GM12874 (cell line): Measurements from ENCODE around the gene ST8SIA3.

Source experiments
- TF ChIP-seq, protein P1 (sequence below): IDR thresholded peaks from 2 replicates; pipeline ENCODE4 v1.5.1; 2011; ENCODE audit warnings: low read depth, mild to moderate bottlenecking, control low read depth, low read length, moderate library complexity; ENCODE audit not compliant: insufficient read depth

The ST8SIA3 gene

DNA sequence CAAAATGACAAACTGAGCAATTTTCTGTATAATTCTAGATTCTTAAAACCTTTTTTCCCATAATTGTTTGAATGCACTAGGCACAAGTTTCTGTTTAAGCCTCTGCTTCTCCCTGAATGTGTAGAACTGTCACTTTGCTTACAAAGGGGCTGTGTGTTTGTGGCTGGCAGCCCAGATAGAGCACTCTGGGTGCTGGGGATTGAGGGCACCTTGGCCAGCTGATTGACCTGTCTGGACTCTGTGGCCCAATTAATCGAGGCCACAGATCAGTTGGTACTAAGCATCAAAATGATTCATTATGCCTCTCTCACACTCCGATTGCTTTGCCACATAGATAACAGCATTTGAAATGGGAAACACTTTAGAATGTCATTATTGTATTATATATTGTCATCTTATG is 12.1 kb downstream of the ST8SIA3 start:
- TF ChIP-seq, protein P1, sequence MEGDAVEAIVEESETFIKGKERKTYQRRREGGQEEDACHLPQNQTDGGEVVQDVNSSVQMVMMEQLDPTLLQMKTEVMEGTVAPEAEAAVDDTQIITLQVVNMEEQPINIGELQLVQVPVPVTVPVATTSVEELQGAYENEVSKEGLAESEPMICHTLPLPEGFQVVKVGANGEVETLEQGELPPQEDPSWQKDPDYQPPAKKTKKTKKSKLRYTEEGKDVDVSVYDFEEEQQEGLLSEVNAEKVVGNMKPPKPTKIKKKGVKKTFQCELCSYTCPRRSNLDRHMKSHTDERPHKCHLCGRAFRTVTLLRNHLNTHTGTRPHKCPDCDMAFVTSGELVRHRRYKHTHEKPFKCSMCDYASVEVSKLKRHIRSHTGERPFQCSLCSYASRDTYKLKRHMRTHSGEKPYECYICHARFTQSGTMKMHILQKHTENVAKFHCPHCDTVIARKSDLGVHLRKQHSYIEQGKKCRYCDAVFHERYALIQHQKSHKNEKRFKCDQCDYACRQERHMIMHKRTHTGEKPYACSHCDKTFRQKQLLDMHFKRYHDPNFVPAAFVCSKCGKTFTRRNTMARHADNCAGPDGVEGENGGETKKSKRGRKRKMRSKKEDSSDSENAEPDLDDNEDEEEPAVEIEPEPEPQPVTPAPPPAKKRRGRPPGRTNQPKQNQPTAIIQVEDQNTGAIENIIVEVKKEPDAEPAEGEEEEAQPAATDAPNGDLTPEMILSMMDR = no peak

DNA sequence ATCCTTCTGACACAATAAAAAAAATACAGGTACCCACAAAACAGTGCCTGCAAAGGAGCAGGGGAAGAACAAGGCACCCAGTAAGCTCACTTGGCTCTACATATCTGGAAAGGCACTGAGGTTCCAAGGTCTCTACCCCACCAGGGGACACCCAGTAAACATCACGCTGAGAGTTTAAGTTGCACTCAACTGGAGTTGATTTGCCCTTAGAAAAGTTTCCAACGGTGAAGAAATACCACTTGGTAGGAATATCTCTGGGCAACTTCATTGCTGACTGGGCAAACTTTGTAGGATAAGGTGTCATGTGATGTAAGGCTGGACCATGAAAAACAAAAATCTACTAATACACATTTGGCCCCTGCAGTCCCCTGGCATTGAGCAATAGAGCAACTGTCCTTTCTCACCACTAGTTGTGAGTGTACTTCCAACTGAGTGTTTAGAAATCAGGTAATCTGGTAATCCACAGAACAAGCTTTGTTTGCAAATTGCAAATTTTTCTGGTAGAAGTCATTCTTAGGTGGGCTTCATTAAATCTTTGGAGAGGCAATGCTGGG is 14.2 kb downstream of the ST8SIA3 start:
- TF ChIP-seq, protein P1 = no peak

DNA sequence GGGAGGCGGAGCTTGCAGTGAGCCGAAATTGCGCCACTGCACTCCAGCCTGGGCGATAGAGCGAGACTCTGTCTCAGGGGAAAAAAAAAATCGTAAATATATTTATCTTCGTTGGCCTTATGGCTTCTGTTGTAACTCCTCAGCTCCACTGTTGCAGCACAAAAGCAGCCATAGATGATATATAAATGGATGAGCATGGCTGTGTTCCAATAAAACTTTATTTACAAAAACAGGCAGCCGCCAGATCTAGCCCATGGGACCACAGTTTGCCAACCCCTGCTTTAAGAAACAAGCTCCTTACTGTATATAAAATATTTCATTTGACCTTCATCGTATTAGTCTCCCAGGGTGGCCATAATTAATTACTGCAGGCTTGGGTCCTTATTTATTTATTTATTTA is 20.1 kb downstream of the ST8SIA3 start:
- TF ChIP-seq, protein P1 = no peak

DNA sequence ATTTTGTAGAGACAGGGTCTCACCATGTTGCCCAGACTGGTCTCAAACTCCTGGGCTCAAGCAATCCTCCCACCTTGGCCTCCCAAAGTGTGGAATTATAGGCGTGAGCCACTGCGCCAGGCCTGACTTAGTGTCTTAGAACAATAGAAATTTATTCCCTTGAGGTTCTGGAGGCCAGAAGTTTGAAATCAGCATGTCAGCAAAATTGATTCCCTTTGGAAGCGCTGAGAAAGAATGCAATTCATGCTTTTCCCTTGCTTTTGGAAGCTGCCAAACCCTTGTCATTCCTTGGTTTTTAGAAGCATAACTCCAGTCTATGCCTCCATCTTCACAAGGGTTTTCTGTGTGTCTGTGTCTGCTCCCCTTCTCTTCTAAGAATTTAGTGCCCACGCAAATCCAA is 20.7 kb downstream of the ST8SIA3 start:
- TF ChIP-seq, protein P1 = no peak

DNA sequence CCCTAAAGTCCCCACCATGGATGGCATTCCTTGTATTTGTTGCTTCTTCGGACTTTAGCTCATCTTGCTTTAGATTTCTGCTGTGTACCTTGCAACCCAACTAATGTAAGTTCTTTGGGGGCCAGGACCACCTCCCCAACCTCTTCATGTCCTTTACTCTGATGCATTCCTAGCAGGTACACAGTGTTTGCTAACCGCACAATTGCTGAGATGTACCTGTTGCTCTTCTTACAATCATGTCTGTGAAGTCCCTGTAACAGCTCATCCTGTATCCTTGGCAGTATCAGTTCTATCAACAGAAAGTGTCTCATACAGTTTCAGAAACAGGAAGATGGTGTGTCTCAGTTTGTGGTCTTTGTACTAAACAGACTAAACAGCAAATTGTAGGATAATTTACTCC is 24.1 kb downstream of the ST8SIA3 start:
- TF ChIP-seq, protein P1 = no peak

DNA sequence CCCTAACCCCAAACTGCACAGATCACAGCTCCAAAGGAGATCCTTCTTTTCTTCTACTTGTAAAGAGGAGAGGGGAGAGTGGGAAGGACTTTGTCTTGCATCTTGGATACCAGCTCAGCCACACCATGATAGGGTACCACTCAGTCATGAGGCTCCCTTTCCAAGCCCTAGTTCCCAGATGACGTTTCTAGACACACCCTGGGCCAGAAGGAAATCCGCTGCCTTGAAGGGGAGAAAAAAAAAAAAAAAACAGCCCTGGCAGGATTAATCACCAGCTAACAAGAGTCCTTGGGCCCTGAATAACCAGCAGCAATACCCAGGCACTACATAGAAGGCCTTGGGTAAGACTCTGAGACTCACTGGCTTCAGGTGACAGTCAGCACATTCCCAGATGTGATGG is 36.9 kb downstream of the ST8SIA3 start:
- TF ChIP-seq, protein P1 = no peak

DNA sequence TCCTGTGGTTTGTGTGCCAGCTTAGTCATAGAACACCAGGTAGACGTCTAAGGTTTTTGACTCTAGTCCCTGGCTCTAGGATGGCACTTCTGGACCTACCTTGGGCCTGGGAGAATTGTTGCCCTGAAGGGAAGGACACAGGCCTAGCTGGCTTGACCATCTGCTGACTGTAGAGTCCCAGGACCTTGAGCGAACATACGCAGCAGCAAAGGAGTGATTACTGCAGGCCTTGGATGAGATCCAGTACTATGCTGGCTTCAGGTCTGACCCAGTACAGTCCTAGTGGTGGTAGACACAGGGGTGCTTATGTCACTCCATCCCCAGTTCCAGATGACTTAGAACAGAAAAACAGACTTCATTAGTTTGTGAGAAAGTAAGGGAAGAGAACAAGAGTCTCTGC is 37.7 kb downstream of the ST8SIA3 start:
- TF ChIP-seq, protein P1 = no peak
